Psoas muscle (tissue), 8 donors: ENCODE results near the gene OSBPL9. TPM values are rescaled to one million over a fixed set of nuclear protein-coding genes. Genes with fewer than 3 reads are reported as not detected.

ENCODE experiments used
- ATAC-seq, 4 donors: fragments of 200-7000 bp; cut with Tn5 transposase; one replicate each; pipeline ENCODE4 v1.9.1; 2020; ENCODE audit warnings: moderate library complexity in 3 of 4, mild to moderate bottlenecking in 2 of 4
- DNase-seq, 2 donors: peaks; one replicate each; pipeline ENCODE4 v3.0.0-alpha.2; 2020
- H3K27ac ChIP-seq: fragments of 200-600 bp; one replicate; pipeline ENCODE4 v1.8.0; 2022
- H3K27me3 ChIP-seq, 3 donors: fragments of 200-600 bp in 1 of 3; one replicate each; pipeline versions ENCODE4 v1.6.1 to v1.8.0; 2013 to 2022; ENCODE audit warnings: low read length in 2 of 3, mild to moderate bottlenecking in 2 of 3, moderate library complexity in 1 of 3; ENCODE audit not compliant: insufficient read depth in 3 of 3
- H3K36me3 ChIP-seq, 2 donors: fragments of 200-600 bp in 1 of 2; one replicate each; pipeline versions ENCODE4 v1.6.1 to v1.8.0; 2013 to 2022; ENCODE audit warnings: low read depth in 1 of 2, mild to moderate bottlenecking in 1 of 2, moderate library complexity in 1 of 2; ENCODE audit not compliant: insufficient read depth in 1 of 2
- H3K4me1 ChIP-seq: fragments of 200-600 bp; one replicate; pipeline ENCODE4 v1.8.0; 2022
- H3K4me3 ChIP-seq: fragments of 200-600 bp; one replicate; pipeline ENCODE4 v1.8.0; 2022; ENCODE audit warnings: mild to moderate bottlenecking
- H3K9me3 ChIP-seq: fragments of 200-600 bp; one replicate; pipeline ENCODE4 v1.8.0; 2022
- WGBS, 3 donors: extraction: QIAGEN DNeasy Blood & Tissue Kit; methylation state at CpG; one replicate each; pipeline versions ENCODE4 v1.1.6 to v1.1.7; 2013; 5-methylcytosine and 5-hydroxymethylcytosine counted together
- intact Hi-C, 2 donors: fragments of 100-400 bp; cut with DNase I; formaldehyde crosslinking; loops; one replicate each; pipeline versions ENCODE4 v1.11.0 to v1.14.2; 2022
- polyA plus RNA-seq, 3 donors: library from polyadenylated mRNA; stranded (reverse); fragments of 200-250 nt; gene quantifications; one replicate each; pipeline ENCODE4 v1.2.3, GENCODE V29; 2013
- total RNA-seq, 4 donors: library from RNA; stranded (reverse); fragmentation: NEBNext Ultra II Directional in 2 of 4; extraction: Animal tissue kit (Norgen Biotek cat#: 25700) in 2 of 4; gene quantifications; one replicate each; pipeline versions ENCODE4 v1.2.1 to v1.2.4, GENCODE V29; 2021 to 2023
- TF ChIP-seq, protein P1 (sequence below): fragments of 200-600 bp; IDR thresholded peaks from one replicate; pipeline ENCODE4 v1.8.0; 2022; ENCODE audit warnings: antibody characterized with exemption
- donor health status: healthy with polysubstance abuse.
- donor health status: DM: no; HTN: no; CAD: no; lungs with moderate emphysema.
- donor health status: Bipolar disorder and iron deficiency.
- donor health status: healthy.
- donor health status: DM: yes; HTN: yes; CAD: no.
- donor health status: DM: no; HTN: no; CAD: no.
- donor health status: DM: no; HTN: no; CAD: no.
- donor health status: DM: yes; HTN: yes; CAD: no.

The OSBPL9 gene
- total and polyA plus RNA-seq, 7 donors = 15.6 to 141 (median 60.6) TPM

DNA sequence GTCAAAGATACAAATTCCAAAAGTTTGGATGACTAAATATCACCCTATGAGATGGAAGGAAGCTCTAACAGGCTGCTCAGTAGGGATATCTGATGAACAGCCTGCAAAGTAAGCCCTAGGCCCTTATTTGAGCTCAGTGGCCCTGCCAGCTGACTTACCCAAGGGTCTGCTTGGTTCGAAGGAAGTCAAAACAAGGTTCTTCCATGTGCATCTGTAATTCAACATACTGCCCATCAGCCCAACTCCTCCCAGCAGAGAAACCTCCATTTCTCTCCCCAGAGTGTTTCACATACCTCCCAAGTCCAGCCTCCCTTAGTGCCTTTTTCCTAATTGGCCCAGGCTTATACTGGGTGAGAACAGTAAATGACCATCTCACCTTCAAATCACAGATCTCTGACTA, 175.0 kb downstream of the OSBPL9 start:
- Histone ChIP-seq H3K27ac (no peak overlapping the region), H3K27me3 (no peaks in the 10 kb centered on the region), H3K4me1 (no peaks in the 10 kb centered on the region), H3K4me3 (no peak overlapping the region), H3K36me3 (peaks cover 41 to 94% of the 10 kb centered on the region in 2 donors), H3K9me3 (no peaks in the 10 kb centered on the region)
- DNase-seq = no peak
- intact Hi-C loops = no loop called here
- ATAC-seq = peak in 2 of 4 donors; percentile 5 to 11
- WGBS, 3 donors = 87 to 93% (median 90%) methylated on average over 1 of the region's 1 CpG
- TF ChIP-seq, protein P1, sequence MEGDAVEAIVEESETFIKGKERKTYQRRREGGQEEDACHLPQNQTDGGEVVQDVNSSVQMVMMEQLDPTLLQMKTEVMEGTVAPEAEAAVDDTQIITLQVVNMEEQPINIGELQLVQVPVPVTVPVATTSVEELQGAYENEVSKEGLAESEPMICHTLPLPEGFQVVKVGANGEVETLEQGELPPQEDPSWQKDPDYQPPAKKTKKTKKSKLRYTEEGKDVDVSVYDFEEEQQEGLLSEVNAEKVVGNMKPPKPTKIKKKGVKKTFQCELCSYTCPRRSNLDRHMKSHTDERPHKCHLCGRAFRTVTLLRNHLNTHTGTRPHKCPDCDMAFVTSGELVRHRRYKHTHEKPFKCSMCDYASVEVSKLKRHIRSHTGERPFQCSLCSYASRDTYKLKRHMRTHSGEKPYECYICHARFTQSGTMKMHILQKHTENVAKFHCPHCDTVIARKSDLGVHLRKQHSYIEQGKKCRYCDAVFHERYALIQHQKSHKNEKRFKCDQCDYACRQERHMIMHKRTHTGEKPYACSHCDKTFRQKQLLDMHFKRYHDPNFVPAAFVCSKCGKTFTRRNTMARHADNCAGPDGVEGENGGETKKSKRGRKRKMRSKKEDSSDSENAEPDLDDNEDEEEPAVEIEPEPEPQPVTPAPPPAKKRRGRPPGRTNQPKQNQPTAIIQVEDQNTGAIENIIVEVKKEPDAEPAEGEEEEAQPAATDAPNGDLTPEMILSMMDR = no peak

GRCh38 chr1:51792864-51793263, 176.0 kb downstream of the OSBPL9 start:
- H3K4me3 ChIP-seq = no peak overlapping the region
- H3K4me1 ChIP-seq = no peaks in the 10 kb centered on the region
- ATAC-seq = peak in 1 of 4 donors; percentile 9
- no peak overlapping the region for H3K27ac ChIP-seq
- H3K27me3 ChIP-seq = no peaks in the 10 kb centered on the region
- 82 to 100% (median 94%) methylated on average over 1 of the region's 1 CpG for WGBS, 3 donors
- intact Hi-C loops = no loop called here
- peaks cover 38 to 94% of the 10 kb centered on the region in 2 donors for H3K36me3 ChIP-seq
- TF ChIP-seq, protein P1 = no peak
- no peaks in the 10 kb centered on the region for H3K9me3 ChIP-seq
- DNase-seq = no peak

DNA sequence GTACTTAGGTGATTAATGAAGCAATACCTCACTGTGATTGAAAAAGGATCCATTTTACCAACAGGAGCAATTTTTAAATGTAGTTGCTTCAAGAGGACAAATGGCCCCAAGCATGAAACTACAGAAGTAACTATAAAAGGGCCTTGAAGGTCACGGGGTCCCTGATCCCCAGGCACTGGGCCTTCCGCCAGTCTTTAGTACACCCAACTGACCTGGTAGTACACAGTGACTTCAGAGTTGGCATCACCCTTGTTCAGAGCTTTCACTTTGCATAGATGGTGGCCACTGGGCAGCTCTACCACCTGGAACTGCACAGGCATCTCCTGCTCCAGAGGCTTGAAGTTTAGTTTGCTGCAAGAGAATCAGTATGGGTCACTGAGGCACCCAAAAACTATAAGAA, 177.4 kb downstream of the OSBPL9 start:
- peak in 1 of 4 donors; percentile 12 for ATAC-seq
- no peak for DNase-seq
- Histone ChIP-seq H3K27me3 (no peaks in the 10 kb centered on the region), H3K27ac (no peak overlapping the region), H3K9me3 (no peaks in the 10 kb centered on the region), H3K4me3 (no peak overlapping the region), H3K36me3 (peaks cover 35 to 94% of the 10 kb centered on the region in 2 donors), H3K4me1 (no peaks in the 10 kb centered on the region)
- TF ChIP-seq, protein P1 = no peak
- 79 to 98% (median 93%) methylated on average over 2 of the region's 2 CpGs for WGBS, 3 donors
- intact Hi-C loops = no loop called here

DNA sequence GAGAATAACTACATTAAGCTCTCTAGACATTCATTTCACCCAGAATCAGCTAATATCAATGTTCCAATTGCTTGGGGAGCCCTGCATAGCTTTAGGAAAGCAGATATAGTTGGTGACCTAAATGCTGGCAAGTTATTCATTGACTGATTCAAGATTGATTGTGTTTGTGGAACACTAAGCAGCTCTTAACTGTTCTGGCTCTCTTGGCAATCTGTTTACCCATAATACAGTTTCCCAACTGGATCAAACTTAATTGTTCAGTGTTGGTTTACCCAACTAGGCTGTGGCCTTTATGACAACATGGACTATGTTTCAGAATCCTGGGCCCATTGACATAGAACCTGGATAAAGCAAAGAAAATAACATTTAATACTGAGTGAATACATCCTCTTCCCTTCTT, 178.0 kb downstream of the OSBPL9 start:
- no peak for ATAC-seq
- intact Hi-C loops = no loop called here
- Histone ChIP-seq H3K36me3 (peaks cover 36 to 93% of the 10 kb centered on the region in 2 donors), H3K27ac (no peak overlapping the region), H3K4me3 (no peak overlapping the region), H3K27me3 (no peaks in the 10 kb centered on the region), H3K4me1 (peaks cover 5% of the 10 kb centered on the region), H3K9me3 (no peaks in the 10 kb centered on the region)
- TF ChIP-seq, protein P1 = no peak
- DNase-seq = no peak

DNA sequence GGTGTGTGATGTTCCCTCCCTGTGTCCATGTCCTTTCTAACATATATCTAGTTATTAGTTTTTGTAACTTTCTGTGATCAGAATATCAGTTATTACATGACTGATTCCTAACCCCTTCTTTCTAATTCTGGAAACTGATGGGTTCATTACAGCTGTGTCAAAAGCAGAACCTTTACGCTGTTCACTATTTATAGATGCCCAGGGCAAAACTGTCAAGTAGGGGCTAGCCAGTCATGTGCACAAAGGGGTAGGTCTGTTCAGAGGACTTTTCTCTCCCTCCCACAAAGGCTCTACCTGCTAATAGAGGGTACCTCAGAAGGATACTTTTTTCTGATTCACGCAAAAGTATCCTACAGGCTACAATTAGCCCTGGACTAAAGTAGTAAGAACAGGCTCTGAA, 182.5 kb downstream of the OSBPL9 start:
- Histone ChIP-seq H3K9me3 (no peaks in the 10 kb centered on the region), H3K4me3 (no peak overlapping the region), H3K27me3 (no peaks in the 10 kb centered on the region), H3K4me1 (peaks cover 8% of the 10 kb centered on the region), H3K36me3 (peaks cover 18 to 92% of the 10 kb centered on the region in 2 donors), H3K27ac (peak overlapping the region; percentile 77)
- no peak for DNase-seq
- peak; percentile 73 to 88 (median 81) for ATAC-seq
- intact Hi-C loops = no loop called here
- TF ChIP-seq, protein P1 = no peak
- 57 to 85% (median 63%) methylated on average over 2 of the region's 2 CpGs for WGBS, 3 donors
